GM19324 (cell line): ENCODE results near the gene MX2.

Experiments
- ATAC-seq: cut with Tn5 transposase; IDR thresholded peaks from one replicate; pipeline ENCODE4 v1.9.1; 2021; ENCODE audit warnings: mild to moderate bottlenecking, moderate library complexity; ENCODE audit not compliant: unreplicated experiment, low FRiP score

MX2 gene

GRCh38 chr21:41458559-41458958 is 96.7 kb downstream of the MX2 start:
- no peak for ATAC-seq
